CD4-positive, alpha-beta T cell (primary cell): ENCODE data around the gene SLC2A2. TPM values are rescaled to one million over a fixed set of nuclear protein-coding genes. Genes with fewer than 3 reads are reported as not detected.

Source experiments
- ATAC-seq: fragments of 200-7000 bp; cut with Tn5 transposase; one replicate; pipeline ENCODE4 v1.10.0; 2022; ENCODE audit warnings: mild to moderate bottlenecking; ENCODE audit not compliant: poor library complexity
- CTCF ChIA-PET: fragments of 350-600 bp; sonication (Branson Sonifier 250); formaldehyde crosslinking; loops from one replicate; lab custom pipeline; 2021; ENCODE audit warnings: antibody characterized with exemption, inconsistent platforms; lab: Charles Lee
- POLR2A ChIA-PET: fragments of 350-600 bp; sonication (Branson Sonifier 250); formaldehyde crosslinking; loops from one replicate; lab custom pipeline; 2021; ENCODE audit warnings: antibody characterized with exemption, inconsistent platforms; lab: Charles Lee
- DNase-seq, 14 experiments: peaks; one replicate each; pipeline ENCODE4 v3.0.0-alpha.2; 2013 to 2020; ENCODE audit warnings: mixed read lengths in 2 of 14
- H3K27ac ChIP-seq, 2 donors: one replicate each; pipeline versions ENCODE4 v1.5.1 to v1.7.0; 2013; ENCODE audit warnings: low read length in 2 of 2, low read depth in 1 of 2, mild to moderate bottlenecking in 1 of 2
- H3K27me3 ChIP-seq, 2 experiments: 1 replicate in 1 of 2; 2 replicates in 1 of 2; pipeline versions ENCODE4 v1.6.1 to v1.7.0; 2013; ENCODE audit warnings: low read length in 2 of 2, control low read depth in 1 of 2, mild to moderate bottlenecking in 1 of 2, moderate library complexity in 1 of 2; ENCODE audit not compliant: insufficient read depth in 2 of 2, control insufficient read depth in 1 of 2
- H3K36me3 ChIP-seq: one replicate; pipeline ENCODE4 v1.6.1; 2013; ENCODE audit warnings: low read length, control low read depth; ENCODE audit not compliant: insufficient read depth
- H3K4me1 ChIP-seq: one replicate; pipeline ENCODE4 v1.6.1; 2013; ENCODE audit warnings: low read length, control low read depth; ENCODE audit not compliant: insufficient read depth
- H3K4me3 ChIP-seq: one replicate; pipeline ENCODE4 v1.5.1; 2013; ENCODE audit warnings: mild to moderate bottlenecking, low read length, moderate library complexity
- H3K9me3 ChIP-seq, 2 experiments: 1 replicate in 1 of 2; 2 replicates in 1 of 2; pipeline versions ENCODE4 v1.6.1 to v1.7.0; 2013; ENCODE audit warnings: low read length in 2 of 2, mild to moderate bottlenecking in 2 of 2, control low read depth in 1 of 2, moderate library complexity in 1 of 2; ENCODE audit not compliant: control insufficient read depth in 1 of 2, insufficient read depth in 1 of 2
- H3K27ac Mint-ChIP-seq: one replicate; pipeline ENCODE4 v1.8.0; 2020; ENCODE audit warnings: mixed read lengths
- H3K27me3 Mint-ChIP-seq: one replicate; pipeline ENCODE4 v1.8.0; 2021; ENCODE audit warnings: mixed read lengths
- H3K36me3 Mint-ChIP-seq: one replicate; pipeline ENCODE4 v1.8.0; 2021; ENCODE audit warnings: low read depth, mixed read lengths
- H3K4me1 Mint-ChIP-seq: one replicate; pipeline ENCODE4 v1.8.0; 2021; ENCODE audit warnings: low read depth, mixed read lengths
- H3K4me3 Mint-ChIP-seq: one replicate; pipeline ENCODE4 v1.8.0; 2020; ENCODE audit warnings: mild to moderate bottlenecking, mixed read lengths
- H3K9me3 Mint-ChIP-seq: one replicate; pipeline ENCODE4 v1.8.0; 2020; ENCODE audit warnings: mixed read lengths
- CTCF ChIP-seq: fragments of 200-600 bp; IDR thresholded peaks from one replicate; pipeline ENCODE4 v1.8.0; 2022; ENCODE audit warnings: antibody characterized with exemption, mild to moderate bottlenecking
- intact Hi-C, 2 experiments: fragments of 100-400 bp; cut with DNase I in 1 of 2; cut with micrococcal nuclease in 1 of 2; formaldehyde crosslinking; loops; one replicate each; pipeline versions ENCODE4 v1.15.1 to v1.9.0; 2023 to 2025; cut with DNase I, micrococcal nuclease
- total RNA-seq, 174 experiments: library from RNA in 2 of 174; stranded (reverse) in 2 of 174; gene quantifications; one replicate each; pipeline ENCODE4 v1.2.3 and lab custom pipeline; 2021 to 2026

SLC2A2 gene
- total RNA-seq, 2 experiments from 2014 or later: not detected

- H3K4me3 ChIP-seq: no peak overlapping the region
- H3K4me1 Mint-ChIP-seq: no peaks in the 10 kb centered on the region
- H3K27ac Mint-ChIP-seq: no peak overlapping the region
- no peaks in the 10 kb centered on the region for H3K9me3 ChIP-seq
- no peak for ATAC-seq
- peaks cover 55% of the 10 kb centered on the region for H3K36me3 Mint-ChIP-seq
- ChIA-PET POLR2A (interaction anchor here (0.7 kb wide), 1 partner anchor 527 kb away, joined by 3 read pairs; no protein-coding TSS in a partner anchor), CTCF (interaction anchor here (1.3 kb wide), 1 partner anchor 1280 kb away, joined by 3 read pairs; no protein-coding TSS in a partner anchor)
- H3K9me3 Mint-ChIP-seq: no peaks in the 10 kb centered on the region
- H3K4me1 ChIP-seq: no peaks in the 10 kb centered on the region
- no peak overlapping the region for H3K4me3 Mint-ChIP-seq
- no peak overlapping the region for H3K27ac ChIP-seq
- intact Hi-C loops: no loop called here
- no peak for DNase-seq
- no peak for TF ChIP-seq CTCF
- H3K27me3 ChIP-seq: no peaks in the 10 kb centered on the region
- no peaks in the 10 kb centered on the region for H3K27me3 Mint-ChIP-seq
- peaks cover 32% of the 10 kb centered on the region for H3K36me3 ChIP-seq
These were observed 35.2 kb upstream of the SLC2A2 start for GRCh38 chr3:171061749-171062148.

- intact Hi-C loops: no loop called here
- Histone ChIP-seq H3K4me3 (no peak overlapping the region), H3K27me3 (no peaks in the 10 kb centered on the region), H3K27ac (no peak overlapping the region), H3K36me3 (peaks cover 15% of the 10 kb centered on the region), H3K4me1 (no peaks in the 10 kb centered on the region), H3K9me3 (no peaks in the 10 kb centered on the region)
- Mint-ChIP-seq H3K4me1 (no peaks in the 10 kb centered on the region), H3K27ac (no peak overlapping the region), H3K27me3 (no peaks in the 10 kb centered on the region), H3K36me3 (peaks cover 38% of the 10 kb centered on the region), H3K9me3 (no peaks in the 10 kb centered on the region), H3K4me3 (no peak overlapping the region)
- POLR2A ChIA-PET: no interaction called here
- no peak for ATAC-seq
- no peak for TF ChIP-seq CTCF
- CTCF ChIA-PET: no interaction called here
- DNase-seq: no peak
These were observed 33.5 kb upstream of the SLC2A2 start for GRCh38 chr3:171059978-171060377.

- no peak for DNase-seq
- no peak for TF ChIP-seq CTCF
- no peaks in the 10 kb centered on the region for H3K9me3 ChIP-seq
- H3K36me3 ChIP-seq: peaks cover 10% of the 10 kb centered on the region
- Mint-ChIP-seq H3K36me3 (peaks cover 28% of the 10 kb centered on the region), H3K27me3 (no peaks in the 10 kb centered on the region), H3K27ac (no peak overlapping the region), H3K4me3 (no peak overlapping the region), H3K4me1 (no peaks in the 10 kb centered on the region), H3K9me3 (no peaks in the 10 kb centered on the region)
- ChIA-PET CTCF (no interaction called here), POLR2A (no interaction called here)
- H3K4me3 ChIP-seq: no peak overlapping the region
- intact Hi-C loops: no loop called here
- no peaks in the 10 kb centered on the region for H3K4me1 ChIP-seq
- no peak for ATAC-seq
- H3K27me3 ChIP-seq: no peaks in the 10 kb centered on the region
- H3K27ac ChIP-seq: no peak overlapping the region
These were observed 32.5 kb upstream of the SLC2A2 start for GRCh38 chr3:171058873-171059603.
